Neural progenitor cell (in vitro differentiated cells): ENCODE measurements around the gene VAMP3.
A peak's percentile ranks its signal among the peaks of the same experiment; 100 is the strongest.

Experiments used
- EZH2phosphoT487 ChIP-seq: fragments of 200-600 bp; sonication (generic); IDR thresholded peaks from 2 replicates; pipeline ENCODE4 v1.6.1; 2017; ENCODE audit warnings: antibody characterized with exemption
- TF ChIP-seq, protein P1 (sequence below): fragments of 200-600 bp; sonication (generic); IDR thresholded peaks from 2 replicates; pipeline ENCODE4 v1.5.1; 2017; ENCODE audit warnings: antibody characterized with exemption, mild to moderate bottlenecking

DNA sequence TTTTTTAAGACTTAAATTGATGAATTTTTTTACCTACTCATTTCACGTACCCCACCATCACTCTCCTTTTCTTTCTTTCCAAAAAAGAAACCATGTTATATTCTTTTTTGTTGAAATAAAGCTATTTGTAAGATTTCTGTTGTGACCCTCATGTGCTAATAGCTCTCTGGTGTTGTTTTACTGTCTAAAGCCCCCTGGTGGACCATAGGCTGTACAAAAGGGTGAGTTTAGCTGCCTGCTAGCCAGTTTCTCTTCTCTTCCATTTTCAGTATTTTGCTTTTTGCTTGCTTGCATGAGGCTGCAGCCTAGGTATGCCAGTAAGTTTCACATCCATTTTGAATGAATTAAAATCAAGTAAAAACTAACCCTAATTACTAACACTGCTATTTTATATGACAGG, 15.6 kb upstream of the VAMP3 start:
- TF ChIP-seq, protein P1, sequence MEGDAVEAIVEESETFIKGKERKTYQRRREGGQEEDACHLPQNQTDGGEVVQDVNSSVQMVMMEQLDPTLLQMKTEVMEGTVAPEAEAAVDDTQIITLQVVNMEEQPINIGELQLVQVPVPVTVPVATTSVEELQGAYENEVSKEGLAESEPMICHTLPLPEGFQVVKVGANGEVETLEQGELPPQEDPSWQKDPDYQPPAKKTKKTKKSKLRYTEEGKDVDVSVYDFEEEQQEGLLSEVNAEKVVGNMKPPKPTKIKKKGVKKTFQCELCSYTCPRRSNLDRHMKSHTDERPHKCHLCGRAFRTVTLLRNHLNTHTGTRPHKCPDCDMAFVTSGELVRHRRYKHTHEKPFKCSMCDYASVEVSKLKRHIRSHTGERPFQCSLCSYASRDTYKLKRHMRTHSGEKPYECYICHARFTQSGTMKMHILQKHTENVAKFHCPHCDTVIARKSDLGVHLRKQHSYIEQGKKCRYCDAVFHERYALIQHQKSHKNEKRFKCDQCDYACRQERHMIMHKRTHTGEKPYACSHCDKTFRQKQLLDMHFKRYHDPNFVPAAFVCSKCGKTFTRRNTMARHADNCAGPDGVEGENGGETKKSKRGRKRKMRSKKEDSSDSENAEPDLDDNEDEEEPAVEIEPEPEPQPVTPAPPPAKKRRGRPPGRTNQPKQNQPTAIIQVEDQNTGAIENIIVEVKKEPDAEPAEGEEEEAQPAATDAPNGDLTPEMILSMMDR = peak; percentile 63
- TF ChIP-seq EZH2phosphoT487 = no peak
